Measurements from ENCODE around the gene SLC9C1. TPM values are rescaled to one million over a fixed set of nuclear protein-coding genes. Genes with fewer than 3 reads are reported as not detected.

Gene SLC9C1
- total RNA-seq, 1 donor: 0.45 TPM

- no peak overlapping the region for H3K4me3 ChIP-seq (ENCODE audit: low read depth, low read length)
- no peak for DNase-seq (ENCODE audit: low read depth)
- no peak for TF ChIP-seq CTCF (IDR thresholded peaks at IDR 0.05; ENCODE audit: insufficient read depth, low read length)
Observed at GRCh38 chr3:112253301-112253971, 40.6 kb downstream of the SLC9C1 start.

GRCh38 chr3:112247900-112248299 lies 46.1 kb downstream of the SLC9C1 start:
- DNase-seq (ENCODE audit: low read depth): no peak

GRCh38 chr3:112247350-112247749 lies 46.7 kb downstream of the SLC9C1 start:
- no peak for TF ChIP-seq CTCF (IDR thresholded peaks at IDR 0.05; ENCODE audit: insufficient read depth, low read length)
- no peak for DNase-seq (ENCODE audit: low read depth)
- H3K4me3 ChIP-seq (ENCODE audit: low read depth, low read length): no peak overlapping the region

More at GRCh38 chr3:112247900-112248299, 46.1 kb downstream of the SLC9C1 start:
- H3K4me3 ChIP-seq (ENCODE audit: low read depth, low read length): no peak overlapping the region
- no peak for TF ChIP-seq CTCF (IDR thresholded peaks at IDR 0.05; ENCODE audit: insufficient read depth, low read length)

GRCh38 chr3:112233083-112233482 lies 60.9 kb downstream of the SLC9C1 start:
- no peak for TF ChIP-seq CTCF (IDR thresholded peaks at IDR 0.05; ENCODE audit: insufficient read depth, low read length)
- H3K4me3 ChIP-seq (ENCODE audit: low read depth, low read length): no peak overlapping the region
- DNase-seq (ENCODE audit: low read depth): peak; percentile 3

GRCh38 chr3:112231727-112232126 lies 62.3 kb downstream of the SLC9C1 start:
- no peak for TF ChIP-seq CTCF (IDR thresholded peaks at IDR 0.05; ENCODE audit: insufficient read depth, low read length)
- no peak overlapping the region for H3K4me3 ChIP-seq (ENCODE audit: low read depth, low read length)
- DNase-seq (ENCODE audit: low read depth): no peak

- no peak for TF ChIP-seq CTCF (IDR thresholded peaks at IDR 0.05; ENCODE audit: insufficient read depth, low read length)
- H3K4me3 ChIP-seq (ENCODE audit: low read depth, low read length): no peak overlapping the region
- no peak for DNase-seq (ENCODE audit: low read depth)
Observed at GRCh38 chr3:112230033-112230432, 64.0 kb downstream of the SLC9C1 start.

GRCh38 chr3:112228786-112229185 lies 65.2 kb downstream of the SLC9C1 start:
- TF ChIP-seq CTCF (IDR thresholded peaks at IDR 0.05; ENCODE audit: insufficient read depth, low read length): no peak
- no peak overlapping the region for H3K4me3 ChIP-seq (ENCODE audit: low read depth, low read length)
- no peak for DNase-seq (ENCODE audit: low read depth)
